GM19043 (cell line): ENCODE measurements around the gene SSBP3.

Experiments used
- ATAC-seq: cut with Tn5 transposase; IDR thresholded peaks from one replicate; pipeline ENCODE4 v1.9.1; 2021; ENCODE audit warnings: low read depth; ENCODE audit not compliant: unreplicated experiment

SSBP3 gene

GRCh38 chr1:54273795-54274163 lies 132.4 kb downstream of the SSBP3 start:
- no peak for ATAC-seq

GRCh38 chr1:54273092-54273794 lies 133.0 kb downstream of the SSBP3 start:
- ATAC-seq = no peak

- ATAC-seq = no peak
Measured at GRCh38 chr1:54272772-54273091, 133.5 kb downstream of the SSBP3 start.

- ATAC-seq = no peak
Measured at GRCh38 chr1:54272134-54272533, 134.1 kb downstream of the SSBP3 start.

- no peak for ATAC-seq
Measured at GRCh38 chr1:54271341-54271740, 134.9 kb downstream of the SSBP3 start.

- no peak for ATAC-seq
Measured at GRCh38 chr1:54270543-54270942, 135.7 kb downstream of the SSBP3 start.

- ATAC-seq = no peak
Measured at GRCh38 chr1:54268762-54269297, 137.4 kb downstream of the SSBP3 start.

GRCh38 chr1:54267815-54268761 lies 138.1 kb downstream of the SSBP3 start:
- no peak for ATAC-seq

- no peak for ATAC-seq
Measured at GRCh38 chr1:54266908-54267307, 139.3 kb downstream of the SSBP3 start.

- ATAC-seq = no peak
Measured at GRCh38 chr1:54266195-54266594, 140.0 kb downstream of the SSBP3 start.

GRCh38 chr1:54265659-54266058 lies 140.5 kb downstream of the SSBP3 start:
- ATAC-seq = no peak

GRCh38 chr1:54265126-54265525 lies 141.1 kb downstream of the SSBP3 start:
- ATAC-seq = no peak

GRCh38 chr1:54263601-54264226 lies 142.5 kb downstream of the SSBP3 start:
- ATAC-seq = no peak

- ATAC-seq = no peak
Measured at GRCh38 chr1:54262244-54262643, 143.9 kb downstream of the SSBP3 start.

GRCh38 chr1:54260810-54261209 lies 145.4 kb downstream of the SSBP3 start:
- ATAC-seq = no peak

- no peak for ATAC-seq
Measured at GRCh38 chr1:54259546-54260140, 146.6 kb downstream of the SSBP3 start.

- ATAC-seq = no peak
Measured at GRCh38 chr1:54257876-54258275, 148.3 kb downstream of the SSBP3 start.

GRCh38 chr1:54257346-54257620 lies 148.9 kb downstream of the SSBP3 start:
- no peak for ATAC-seq

GRCh38 chr1:54256522-54257345 lies 149.5 kb downstream of the SSBP3 start:
- ATAC-seq = no peak

GRCh38 chr1:54255026-54255702 lies 151.0 kb downstream of the SSBP3 start:
- no peak for ATAC-seq
